Measurements from ENCODE around the gene PPP1R9B.

DNA sequence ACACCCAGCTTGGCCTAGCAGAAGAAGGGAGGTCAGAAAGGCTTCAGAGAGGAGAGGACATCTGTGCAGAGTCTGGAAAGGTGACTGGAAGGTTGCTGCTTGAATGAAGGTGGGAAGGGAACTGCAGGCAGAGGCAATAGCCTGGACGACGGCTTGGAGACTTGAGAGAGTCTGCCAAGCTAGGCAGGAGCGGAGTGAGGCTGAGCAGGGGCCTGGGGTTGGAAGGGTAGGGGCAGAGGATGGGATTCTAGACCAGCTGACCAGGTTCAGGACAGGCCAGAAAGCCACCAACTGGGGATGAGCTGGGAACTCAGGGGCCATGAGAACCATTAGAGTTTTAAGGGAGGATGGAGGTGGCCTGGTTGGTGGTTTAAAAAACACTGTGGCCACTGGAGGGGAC is 15.0 kb upstream of the PPP1R9B start:
- TF ChIP-seq, protein P1, sequence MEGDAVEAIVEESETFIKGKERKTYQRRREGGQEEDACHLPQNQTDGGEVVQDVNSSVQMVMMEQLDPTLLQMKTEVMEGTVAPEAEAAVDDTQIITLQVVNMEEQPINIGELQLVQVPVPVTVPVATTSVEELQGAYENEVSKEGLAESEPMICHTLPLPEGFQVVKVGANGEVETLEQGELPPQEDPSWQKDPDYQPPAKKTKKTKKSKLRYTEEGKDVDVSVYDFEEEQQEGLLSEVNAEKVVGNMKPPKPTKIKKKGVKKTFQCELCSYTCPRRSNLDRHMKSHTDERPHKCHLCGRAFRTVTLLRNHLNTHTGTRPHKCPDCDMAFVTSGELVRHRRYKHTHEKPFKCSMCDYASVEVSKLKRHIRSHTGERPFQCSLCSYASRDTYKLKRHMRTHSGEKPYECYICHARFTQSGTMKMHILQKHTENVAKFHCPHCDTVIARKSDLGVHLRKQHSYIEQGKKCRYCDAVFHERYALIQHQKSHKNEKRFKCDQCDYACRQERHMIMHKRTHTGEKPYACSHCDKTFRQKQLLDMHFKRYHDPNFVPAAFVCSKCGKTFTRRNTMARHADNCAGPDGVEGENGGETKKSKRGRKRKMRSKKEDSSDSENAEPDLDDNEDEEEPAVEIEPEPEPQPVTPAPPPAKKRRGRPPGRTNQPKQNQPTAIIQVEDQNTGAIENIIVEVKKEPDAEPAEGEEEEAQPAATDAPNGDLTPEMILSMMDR (IDR thresholded peaks at IDR 0.05; ENCODE audit: low read depth, low read length, poor library complexity, severe bottlenecking): no peak
- no peak for TF ChIP-seq EZH2phosphoT487 (IDR thresholded peaks at IDR 0.05; ENCODE audit: borderline replicate concordance, low read length)
